Right lobe of liver (tissue), 6 donors: ENCODE results near the gene SFRP4. TPM values are rescaled to one million over a fixed set of nuclear protein-coding genes. Genes with fewer than 3 reads are reported as not detected.
A peak's percentile ranks its signal among the peaks of the same experiment; 100 is the strongest.

Experiments
- ATAC-seq, 4 donors: fragments of 200-7000 bp; cut with Tn5 transposase; one replicate each; pipeline ENCODE4 v1.9.1; 2020; ENCODE audit warnings: mild to moderate bottlenecking in 4 of 4, moderate library complexity in 4 of 4
- DNase-seq, 3 donors: peaks; one replicate each; pipeline ENCODE4 v3.0.0-alpha.2; 2020
- H3K27ac ChIP-seq, 3 donors: fragments of 200-600 bp; one replicate each; pipeline ENCODE4 v1.8.0; 2022
- H3K27me3 ChIP-seq, 2 donors: fragments of 200-600 bp; one replicate each; pipeline ENCODE4 v1.8.0; 2022
- H3K36me3 ChIP-seq, 4 donors: fragments of 200-600 bp; sonication (generic) in 1 of 4; one replicate each; pipeline versions ENCODE4 v1.5.1 to v1.8.0; 2017 to 2022; ENCODE audit warnings: control low read depth in 1 of 4
- H3K4me1 ChIP-seq, 4 donors: fragments of 200-600 bp; sonication (generic) in 1 of 4; one replicate each; pipeline versions ENCODE4 v1.5.1 to v1.8.0; 2017 to 2022; ENCODE audit warnings: control low read depth in 1 of 4
- H3K4me3 ChIP-seq, 3 donors: fragments of 200-600 bp; one replicate each; pipeline ENCODE4 v1.8.0; 2022
- H3K9me3 ChIP-seq, 4 donors: fragments of 200-600 bp; sonication (generic) in 1 of 4; one replicate each; pipeline versions ENCODE4 v1.5.1 to v1.8.0; 2017 to 2022; ENCODE audit warnings: control low read depth in 1 of 4
- POLR2A ChIP-seq: fragments of 450-650 bp; IDR thresholded peaks from one replicate; pipeline ENCODE4 v1.6.1; 2017; ENCODE audit warnings: antibody characterized with exemption, mild to moderate bottlenecking
- WGBS: methylation state at CpG from one replicate; pipeline ENCODE4 v1.1.6; 2018; ENCODE audit warnings: low coverage, low lambda C conversion rate; ENCODE audit not compliant: insufficient coverage; ENCODE audit errors: missing lambda C conversion rate; 5-methylcytosine and 5-hydroxymethylcytosine counted together
- intact Hi-C, 2 donors: fragments of 100-400 bp; cut with DNase I; formaldehyde crosslinking; loops; one replicate each; pipeline versions ENCODE4 v1.11.2 to v1.14.1; 2022
- total RNA-seq, 6 experiments: library from RNA; depleted of rRNA in 2 of 6; stranded (reverse); fragments of >200 nt in 2 of 6; fragmentation: NEBNext Ultra II Directional in 3 of 6; extraction: Animal tissue kit (Norgen Biotek cat#: 25700) in 3 of 6; gene quantifications; one replicate each; pipeline versions ENCODE4 v1.1.0 to v1.2.4, GENCODE V29; 2016 to 2023
- TF ChIP-seq, protein P1 (sequence below), 4 donors: fragments of 200-600 bp in 3 of 4; fragments of 450-650 bp in 1 of 4; IDR thresholded peaks; one replicate each; pipeline versions ENCODE4 v1.5.1 to v1.8.0; 2016 to 2022; ENCODE audit warnings: antibody characterized with exemption in 4 of 4, mild to moderate bottlenecking in 2 of 4
- donor health status: DM: no; HTN: yes; CAD: no.
- donor health status: DM: no; HTN: no; CAD: no.
- donor health status: DM: no; HTN: no; CAD: no.
- donor health status: DM: no; HTN: yes; CAD: no.
- donor health status: DM: no; HTN: yes; CAD: no.

SFRP4 gene
- total RNA-seq, 6 experiments from 2014 or later = 0.15 to 0.46 (median 0.37) TPM; not detected in 1

DNA sequence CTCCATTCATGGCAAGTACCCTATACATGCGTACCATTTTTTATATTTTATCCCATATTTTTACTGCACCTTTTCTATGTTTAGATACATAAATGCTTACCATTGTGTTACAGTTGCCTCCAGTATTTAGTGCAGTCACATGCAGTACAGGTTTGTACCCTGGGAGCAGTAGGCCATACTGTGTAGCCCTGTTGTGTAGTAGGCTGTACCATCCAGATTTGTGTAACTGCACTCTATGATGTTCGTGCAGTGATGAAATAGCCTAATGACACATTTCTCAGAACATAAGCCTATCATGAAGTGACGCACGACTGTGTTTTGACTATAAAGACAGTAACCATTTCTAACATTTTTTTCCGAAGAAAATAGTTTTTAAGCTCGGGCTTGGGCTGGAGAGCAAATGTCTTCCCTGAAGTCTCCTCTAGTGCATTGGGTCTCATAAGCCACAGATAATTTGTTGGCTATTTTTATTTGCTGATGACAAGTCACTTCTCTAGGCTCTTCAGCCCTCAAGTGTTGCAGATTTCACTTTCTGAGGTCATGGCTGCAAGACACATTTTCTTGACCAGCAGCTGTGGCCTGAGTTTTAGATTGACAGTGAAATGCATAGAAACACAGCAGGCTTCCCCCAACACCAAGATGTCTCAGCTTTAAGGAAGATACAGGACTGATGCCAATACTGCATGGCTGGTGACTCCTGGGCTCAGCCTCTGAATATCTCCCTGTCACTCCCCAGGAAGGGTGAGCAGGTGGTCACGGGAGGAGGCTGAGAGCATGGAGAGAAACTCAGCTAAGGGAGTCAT is 30.7 kb upstream of the SFRP4 start:
- intact Hi-C loops = no loop called here
- no peaks in the 10 kb centered on the region for H3K27me3 ChIP-seq
- H3K4me1 ChIP-seq = peaks cover 0 to 15% (median 4%) of the 10 kb centered on the region in 4 donors
- H3K4me3 ChIP-seq = no peak overlapping the region
- no peak overlapping the region for H3K27ac ChIP-seq
- no peaks in the 10 kb centered on the region for H3K36me3 ChIP-seq
- no peaks in the 10 kb centered on the region for H3K9me3 ChIP-seq
- ATAC-seq (no peak), DNase-seq (no peak)
- 91% methylated on average over 6 of the region's 7 CpGs for WGBS
- TF ChIP-seq, protein P1, sequence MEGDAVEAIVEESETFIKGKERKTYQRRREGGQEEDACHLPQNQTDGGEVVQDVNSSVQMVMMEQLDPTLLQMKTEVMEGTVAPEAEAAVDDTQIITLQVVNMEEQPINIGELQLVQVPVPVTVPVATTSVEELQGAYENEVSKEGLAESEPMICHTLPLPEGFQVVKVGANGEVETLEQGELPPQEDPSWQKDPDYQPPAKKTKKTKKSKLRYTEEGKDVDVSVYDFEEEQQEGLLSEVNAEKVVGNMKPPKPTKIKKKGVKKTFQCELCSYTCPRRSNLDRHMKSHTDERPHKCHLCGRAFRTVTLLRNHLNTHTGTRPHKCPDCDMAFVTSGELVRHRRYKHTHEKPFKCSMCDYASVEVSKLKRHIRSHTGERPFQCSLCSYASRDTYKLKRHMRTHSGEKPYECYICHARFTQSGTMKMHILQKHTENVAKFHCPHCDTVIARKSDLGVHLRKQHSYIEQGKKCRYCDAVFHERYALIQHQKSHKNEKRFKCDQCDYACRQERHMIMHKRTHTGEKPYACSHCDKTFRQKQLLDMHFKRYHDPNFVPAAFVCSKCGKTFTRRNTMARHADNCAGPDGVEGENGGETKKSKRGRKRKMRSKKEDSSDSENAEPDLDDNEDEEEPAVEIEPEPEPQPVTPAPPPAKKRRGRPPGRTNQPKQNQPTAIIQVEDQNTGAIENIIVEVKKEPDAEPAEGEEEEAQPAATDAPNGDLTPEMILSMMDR (IDR thresholded peaks at IDR 0.05) = no peak
- TF ChIP-seq POLR2A = no peak

DNA sequence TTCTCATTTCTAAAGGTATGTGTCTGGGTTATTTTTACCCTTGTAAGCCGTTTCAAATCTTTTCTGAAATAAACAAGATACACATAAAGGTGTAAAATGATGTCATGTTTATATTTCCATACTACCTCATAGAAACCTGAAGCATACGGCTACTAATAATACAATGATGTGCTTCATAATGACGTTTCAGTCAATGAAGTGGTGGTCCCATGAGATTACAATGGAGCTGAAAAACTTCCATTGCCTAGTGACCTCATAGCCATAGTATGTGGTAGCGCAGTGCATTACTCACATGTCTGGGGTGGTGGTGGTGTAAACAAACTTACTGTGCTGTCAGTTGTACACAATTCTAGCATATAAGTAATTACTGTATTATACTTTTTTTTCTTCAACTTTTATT is 28.7 kb upstream of the SFRP4 start:
- Histone ChIP-seq H3K9me3 (no peaks in the 10 kb centered on the region), H3K4me1 (peaks cover 0 to 31% (median 9%) of the 10 kb centered on the region in 4 donors), H3K36me3 (no peaks in the 10 kb centered on the region), H3K4me3 (no peak overlapping the region), H3K27me3 (no peaks in the 10 kb centered on the region), H3K27ac (no peak overlapping the region)
- ATAC-seq = no peak
- 71% methylated on average over 4 of the region's 4 CpGs for WGBS
- no peak for DNase-seq
- intact Hi-C loops = no loop called here
- TF ChIP-seq, protein P1 (IDR thresholded peaks at IDR 0.05) = no peak
- no peak for TF ChIP-seq POLR2A

DNA sequence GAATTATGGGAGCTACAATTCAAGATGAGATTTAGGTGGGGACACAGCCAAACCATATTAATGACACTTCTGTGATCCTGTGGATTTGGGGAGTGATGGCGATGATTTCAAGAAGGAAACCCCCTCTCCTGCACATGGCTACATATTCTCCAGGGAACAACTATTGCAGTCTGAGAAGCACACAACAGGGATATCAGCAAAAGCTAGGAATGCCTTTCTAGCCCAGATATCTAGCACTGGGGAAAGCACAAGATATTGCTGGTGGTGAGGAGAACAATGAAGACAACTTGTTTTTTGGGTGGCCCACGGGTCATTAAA is 28.1 kb upstream of the SFRP4 start:
- Histone ChIP-seq H3K36me3 (no peaks in the 10 kb centered on the region), H3K4me1 (peaks cover 0 to 37% (median 9%) of the 10 kb centered on the region in 4 donors), H3K27me3 (no peaks in the 10 kb centered on the region), H3K9me3 (no peaks in the 10 kb centered on the region), H3K4me3 (no peak overlapping the region), H3K27ac (no peak overlapping the region)
- intact Hi-C loops = no loop called here
- 100% methylated on average over 1 of the region's 2 CpGs for WGBS
- TF ChIP-seq POLR2A = no peak
- DNase-seq (no peak), ATAC-seq (no peak)

DNA sequence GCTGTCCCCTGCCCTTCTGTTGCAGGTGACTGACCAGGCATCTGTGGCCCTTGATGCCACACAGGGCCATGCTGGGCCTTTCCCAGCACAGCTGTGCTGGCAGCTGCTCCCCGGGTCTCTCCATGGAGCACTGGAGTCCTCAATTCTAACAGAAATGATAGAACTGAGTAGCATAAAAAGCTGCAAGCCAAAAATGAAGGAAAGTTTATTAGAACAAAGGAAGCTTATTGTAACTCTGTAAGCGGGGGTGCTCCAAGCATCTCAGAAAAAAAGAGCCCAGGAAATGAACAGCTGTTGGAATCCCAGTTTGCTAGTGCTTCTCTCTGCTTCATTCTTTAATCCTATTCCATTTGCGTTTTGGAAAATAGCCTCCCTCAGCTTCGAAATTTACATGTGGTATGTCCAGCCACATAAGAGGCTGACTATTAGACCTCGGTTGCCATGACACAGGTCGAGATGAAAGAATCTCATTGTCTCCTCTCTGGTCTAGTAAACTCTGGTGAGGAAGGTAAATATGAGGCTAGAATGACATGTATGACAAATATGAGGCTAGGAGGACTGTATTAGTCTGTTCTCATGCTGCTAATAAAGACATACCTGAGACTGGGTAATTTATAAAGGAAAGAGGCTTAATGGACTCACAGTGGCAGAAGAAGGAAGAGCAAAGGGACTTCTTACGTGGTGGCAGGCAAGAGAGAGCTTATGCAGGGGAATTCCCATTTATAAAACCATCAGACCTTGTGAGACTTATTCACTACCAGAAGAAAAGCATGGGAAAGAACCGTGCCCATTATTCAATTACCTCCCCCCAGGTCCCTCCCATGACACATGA is 27.5 kb upstream of the SFRP4 start:
- no peaks in the 10 kb centered on the region for H3K9me3 ChIP-seq
- DNase-seq (peak in 1 of 3 donors; percentile 20), ATAC-seq (peak in 2 of 4 donors; percentile 17 to 18)
- H3K4me3 ChIP-seq = no peak overlapping the region
- TF ChIP-seq POLR2A = no peak
- TF ChIP-seq, protein P1 (IDR thresholded peaks at IDR 0.05) = no peak
- H3K36me3 ChIP-seq = no peaks in the 10 kb centered on the region
- intact Hi-C loops = no loop called here
- no peaks in the 10 kb centered on the region for H3K27me3 ChIP-seq
- peaks cover 0 to 42% (median 9%) of the 10 kb centered on the region in 4 donors for H3K4me1 ChIP-seq
- peak overlapping the region in 2 of 3 donors; percentile 33 to 39 for H3K27ac ChIP-seq
- 92% methylated on average over 8 of the region's 8 CpGs for WGBS
